ENCODE data around the gene IGSF8.

The IGSF8 gene

GRCh38 chr1:160124705-160125478 lies 26.5 kb upstream of the IGSF8 start:
- no peak for TF ChIP-seq KLF1 (tag by site-specific recombination; IDR thresholded peaks at IDR 0.05)
- peak; percentile 11; the same call in 1 of the 2 replicates for TF ChIP-seq GLIS2 (tag by site-specific recombination; IDR thresholded peaks at IDR 0.05)
- peak; percentile 20; the same call in 1 of the 2 replicates for TF ChIP-seq SP7 (tag by site-specific recombination; IDR thresholded peaks at IDR 0.05)
- no peak for TF ChIP-seq ZNF221 (tag by site-specific recombination; IDR thresholded peaks at IDR 0.05; ENCODE audit: borderline replicate concordance)
- peak; percentile 32 for TF ChIP-seq GLIS1 (tag by site-specific recombination; IDR thresholded peaks at IDR 0.05)
- CTCF ChIA-PET, result interaction anchor here (0.5 to 2.5 kb wide), 8 partner anchors 13 to 130 kb away, joined by 3 to 11 read pairs (median 4); no protein-coding TSS in a partner anchor
- POLR2A ChIA-PET, result no interaction called here
- H3K4me3 ChIP-seq (ENCODE audit: low read depth, low read length), result no peak overlapping the region
- no peaks in the 10 kb centered on the region for H3K9me3 ChIP-seq (ENCODE audit: control insufficient read depth, insufficient read depth, low read depth, low read length)
- no peaks in the 10 kb centered on the region for H3K4me1 ChIP-seq (ENCODE audit: control insufficient read depth, insufficient read depth, low read length)
- no peaks in the 10 kb centered on the region for H3K36me3 ChIP-seq (ENCODE audit: control insufficient read depth in 2 of 2, insufficient read depth in 1 of 2, low read length in 2 of 2)
- no peak overlapping the region for H3K27ac ChIP-seq (ENCODE audit: extremely low read depth, low read depth, low read length)

- POLR2A ChIA-PET, result no interaction called here
- Histone ChIP-seq H3K36me3 (ENCODE audit: control insufficient read depth in 2 of 2, insufficient read depth in 1 of 2, low read length in 2 of 2) (no peaks in the 10 kb centered on the region), H3K4me3 (ENCODE audit: low read depth, low read length) (no peak overlapping the region), H3K4me1 (ENCODE audit: control insufficient read depth, insufficient read depth, low read length) (no peaks in the 10 kb centered on the region), H3K27ac (ENCODE audit: extremely low read depth, low read depth, low read length) (no peak overlapping the region), H3K9me3 (ENCODE audit: control insufficient read depth, insufficient read depth, low read depth, low read length) (no peaks in the 10 kb centered on the region)
- TF ChIP-seq ZBTB21 (tag by site-specific recombination; IDR thresholded peaks at IDR 0.05) (no peak), ZNF211 (tag by site-specific recombination; IDR thresholded peaks at IDR 0.05; ENCODE audit: low read depth) (no peak), SP3 (tag by site-specific recombination; IDR thresholded peaks at IDR 0.05) (no peak), ZNF37A (tag by site-specific recombination; IDR thresholded peaks at IDR 0.05) (no peak), ZNF791 (tag by site-specific recombination; IDR thresholded peaks at IDR 0.05) (no peak), ZNF561 (tag by site-specific recombination; IDR thresholded peaks at IDR 0.05; ENCODE audit: borderline replicate concordance) (no peak), ZNF202 (tag by site-specific recombination; IDR thresholded peaks at IDR 0.05; ENCODE audit: borderline replicate concordance) (no peak)
- CTCF ChIA-PET, result interaction anchor here (0.6 to 2.3 kb wide), 7 partner anchors 8 to 111 kb away, joined by 3 to 11 read pairs (median 3); partner anchors contain the start of gene ATP1A2
These were observed 25.3 kb upstream of the IGSF8 start for GRCh38 chr1:160123726-160124125.

- H3K36me3 ChIP-seq (ENCODE audit: control insufficient read depth in 2 of 2, insufficient read depth in 1 of 2, low read length in 2 of 2), result no peaks in the 10 kb centered on the region
- TF ChIP-seq PRDM10 (tag by site-specific recombination; IDR thresholded peaks at IDR 0.05) (peak; percentile 34; the same call in 1 of the 2 replicates), ZBTB6 (tag by site-specific recombination; IDR thresholded peaks at IDR 0.05) (no peak)
- H3K9me3 ChIP-seq (ENCODE audit: control insufficient read depth, insufficient read depth, low read depth, low read length), result no peaks in the 10 kb centered on the region
- H3K4me3 ChIP-seq (ENCODE audit: low read depth, low read length), result no peak overlapping the region
- no peak overlapping the region for H3K27ac ChIP-seq (ENCODE audit: extremely low read depth, low read depth, low read length)
- H3K4me1 ChIP-seq (ENCODE audit: control insufficient read depth, insufficient read depth, low read length), result no peaks in the 10 kb centered on the region
- ChIA-PET POLR2A (interaction anchor here (1.1 kb wide), 1 partner anchor 23 kb away, joined by 3 read pairs; no protein-coding TSS in a partner anchor), CTCF (interaction anchor here (0.6 to 2.3 kb wide), 2 partner anchors 22 to 44 kb away, joined by 3 to 11 read pairs; no protein-coding TSS in a partner anchor)
These were observed 24.6 kb upstream of the IGSF8 start for GRCh38 chr1:160122978-160123495.
